WI38 (cell line): Measurements from ENCODE around the gene ISOC2.
A peak's percentile ranks its signal among the peaks of the same experiment; 100 is the strongest.

ENCODE experiments used
- H3K4me3 ChIP-seq: 2 replicates; pipeline ENCODE4 v1.5.1; 2011; ENCODE audit warnings: low read depth, mild to moderate bottlenecking, control low read depth, low read length
- CTCF ChIP-seq: IDR thresholded peaks from 2 replicates; pipeline ENCODE4 v1.5.1; 2012; ENCODE audit warnings: low read depth, mild to moderate bottlenecking, control low read depth, low read length

ISOC2 gene

DNA sequence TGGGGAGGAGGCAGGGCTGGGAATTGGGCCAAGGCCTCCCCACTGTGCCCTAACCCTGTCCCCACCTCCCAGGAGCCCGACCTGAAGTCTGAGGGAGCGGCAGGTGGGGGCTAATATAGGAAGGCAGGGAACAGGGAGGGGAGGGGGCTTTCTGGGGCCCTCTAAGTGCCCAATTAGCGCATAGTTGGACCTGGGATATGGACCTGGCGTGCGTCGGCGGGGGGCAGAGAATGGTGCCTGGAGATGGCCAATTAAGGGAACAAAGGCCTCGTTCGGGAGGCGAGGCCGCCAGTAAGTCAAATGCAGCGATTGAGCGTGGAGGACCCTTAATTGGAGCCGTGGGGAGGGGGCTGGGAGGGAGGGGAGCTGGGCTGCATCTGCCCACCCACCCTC is 3.2 kb upstream of the ISOC2 start, which contains the start of gene C19orf85:
C19orf85 (minus strand) TSS at position 90 of the 393 bp plus-strand sequence. CDS start 197 bp downstream, outside the sequence.
- TF ChIP-seq CTCF, result no peak
- no peak within 1 kb of the TSS for H3K4me3 ChIP-seq

DNA sequence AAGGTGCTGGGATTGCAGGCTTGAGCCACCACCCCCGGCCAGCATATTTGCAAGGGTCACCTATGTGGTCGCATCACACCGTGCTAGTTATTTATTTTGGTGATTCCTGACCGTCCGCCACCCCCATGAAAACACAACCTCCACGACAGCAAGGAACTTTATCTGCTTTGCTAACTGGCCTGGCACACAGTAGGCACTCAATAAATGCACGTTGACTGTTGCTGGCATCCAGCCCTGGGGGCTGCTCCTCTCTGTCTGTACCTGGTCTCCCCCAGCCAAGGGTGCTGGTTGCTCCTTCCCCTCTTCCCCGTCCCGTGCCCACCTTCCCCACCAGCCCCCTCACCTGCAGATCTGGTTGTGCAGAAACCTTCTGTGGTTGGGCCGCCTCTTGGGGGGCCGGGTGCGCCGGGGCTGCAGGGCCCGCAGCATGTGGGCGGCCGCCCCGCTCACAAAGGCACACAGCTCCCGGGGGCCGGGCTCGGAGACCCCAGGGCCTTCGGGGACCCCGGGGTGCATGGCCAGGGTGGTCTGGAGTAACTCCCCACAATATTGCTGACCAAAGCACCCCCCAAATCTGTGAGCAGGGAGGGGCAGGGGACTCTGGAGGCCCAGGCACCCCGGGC is 2.7 kb upstream of the ISOC2 start:
- no peak for TF ChIP-seq CTCF
- H3K4me3 ChIP-seq, result no peak overlapping the region

DNA sequence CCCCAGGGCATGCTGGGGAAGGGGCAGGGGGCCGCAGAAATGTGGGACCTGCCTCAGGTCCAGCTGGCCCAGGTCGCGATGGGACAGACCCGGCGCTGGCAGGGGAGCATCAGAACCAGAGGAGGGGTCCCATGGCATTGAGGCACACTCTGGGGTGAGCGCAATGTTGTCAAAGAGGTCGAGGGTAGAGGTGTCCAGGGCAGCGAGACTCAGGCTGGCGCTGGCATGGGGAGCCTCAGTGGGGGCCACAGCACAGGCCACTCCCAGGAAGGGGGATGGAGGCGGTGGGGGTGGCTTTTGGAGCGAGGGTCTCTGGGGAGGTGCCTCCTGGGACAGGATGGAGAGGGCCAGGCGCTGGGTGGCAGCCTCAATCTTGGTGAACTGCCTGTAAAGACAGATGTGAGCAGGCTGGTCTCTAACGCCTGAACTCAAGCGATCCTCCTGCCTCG is 2.2 kb upstream of the ISOC2 start:
- no peak overlapping the region for H3K4me3 ChIP-seq
- TF ChIP-seq CTCF, result no peak

DNA sequence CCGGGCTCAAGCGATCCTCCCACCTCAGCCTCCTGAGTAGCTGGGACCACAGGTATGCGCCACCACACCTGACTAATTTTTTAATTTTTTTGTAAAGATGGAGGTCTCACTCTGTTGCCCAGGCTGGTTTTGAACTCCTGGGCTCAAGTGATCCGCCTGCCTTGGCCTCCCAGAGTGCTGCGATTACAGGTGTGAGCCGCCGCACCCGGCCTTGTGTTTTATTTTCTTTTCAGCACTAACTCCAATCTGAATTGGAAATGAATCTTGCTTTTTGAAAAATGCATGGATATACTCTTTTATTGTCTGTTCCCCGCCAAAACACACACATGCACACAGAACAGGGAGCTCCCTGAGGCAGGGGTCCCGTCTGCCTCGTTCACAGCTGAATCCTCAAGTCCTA is 1.3 kb upstream of the ISOC2 start:
- no peak overlapping the region for H3K4me3 ChIP-seq
- no peak for TF ChIP-seq CTCF

GRCh38 chr19:55461974-55462626 is 658 bp upstream of the ISOC2 start:
- H3K4me3 ChIP-seq, result peak overlapping the region; percentile 63
- no peak for TF ChIP-seq CTCF

GRCh38 chr19:55460670-55461258 is 678 bp downstream of the ISOC2 start:
- TF ChIP-seq CTCF, result no peak
- H3K4me3 ChIP-seq, result peak overlapping the region; percentile 88

DNA sequence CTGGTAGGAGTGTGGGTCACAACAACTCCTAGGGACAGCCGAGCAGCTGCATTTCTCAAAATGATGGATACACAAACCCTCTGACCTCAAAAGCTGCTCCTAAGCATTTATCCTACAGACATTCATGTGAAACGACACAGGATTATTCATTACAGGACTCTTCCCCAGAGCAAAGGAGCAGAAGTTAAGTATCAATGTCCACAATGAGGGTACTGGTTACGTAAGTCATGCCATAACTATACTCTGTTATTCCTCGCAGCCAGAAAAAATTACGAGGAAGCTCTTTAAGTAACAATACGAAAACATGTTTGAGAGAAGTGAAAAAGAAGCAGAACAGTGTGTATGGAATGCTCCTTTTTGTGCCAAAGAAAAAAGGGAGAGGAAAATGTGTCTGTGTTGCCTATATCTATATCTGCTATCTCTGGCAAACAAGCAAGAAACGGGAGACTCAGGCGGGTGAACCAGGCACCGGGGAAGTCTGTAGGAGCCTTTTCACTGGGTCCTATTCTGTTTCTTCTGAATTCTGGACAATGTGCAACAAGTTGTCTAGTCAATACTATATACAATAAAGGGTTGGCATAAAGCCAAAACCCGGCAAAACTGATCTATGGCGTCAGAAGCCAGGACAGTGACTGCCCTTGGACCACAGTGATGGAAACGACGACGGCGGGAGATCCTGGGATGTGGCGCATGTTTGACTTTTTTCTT is 1.3 kb downstream of the ISOC2 start:
- no peak for TF ChIP-seq CTCF
- peak overlapping the region; percentile 88 for H3K4me3 ChIP-seq
